Mesenchymal stem cell (in vitro differentiated cells and primary cell): ENCODE data around the gene RFX1.
"Not testable (repeated sequence)": the region's sequence is repeated elsewhere in the genome, so short reads cannot be mapped to it uniquely, and the experiment has no call there.

ENCODE experiments used
- DNase-seq: peaks from one replicate; pipeline ENCODE4 v3.0.0-alpha.2; 2013
- H2AFZ ChIP-seq: one replicate; pipeline ENCODE4 v1.6.1; 2013; ENCODE audit warnings: low read depth, mild to moderate bottlenecking, control low read depth, inconsistent platforms, low read length, moderate library complexity
- H2AK5ac ChIP-seq: 2 replicates; pipeline ENCODE4 v1.6.1; 2013; ENCODE audit warnings: low read length, moderate library complexity, mild to moderate bottlenecking, inconsistent platforms; ENCODE audit not compliant: severe bottlenecking
- H2BK120ac ChIP-seq: one replicate; pipeline ENCODE4 v1.6.1; 2013; ENCODE audit warnings: low read depth, mild to moderate bottlenecking, inconsistent platforms, low read length, moderate library complexity
- H2BK12ac ChIP-seq, 2 experiments: one replicate each; pipeline ENCODE4 v1.6.1; 2013; ENCODE audit warnings: inconsistent platforms in 2 of 2, low read length in 2 of 2, mild to moderate bottlenecking in 2 of 2, moderate library complexity in 2 of 2, control low read depth in 1 of 2
- H2BK15ac ChIP-seq: one replicate; pipeline ENCODE4 v1.6.1; 2013; ENCODE audit warnings: mild to moderate bottlenecking, low read depth, inconsistent platforms; ENCODE audit not compliant: poor library complexity, severe bottlenecking
- H2BK5ac ChIP-seq: 2 replicates; pipeline ENCODE4 v1.6.1; 2013; ENCODE audit warnings: low read depth, mild to moderate bottlenecking, low read length, control low read depth, inconsistent platforms; ENCODE audit not compliant: poor library complexity, severe bottlenecking
- H3K14ac ChIP-seq, 2 experiments: one replicate each; pipeline ENCODE4 v1.6.1; 2013; ENCODE audit warnings: inconsistent platforms in 2 of 2, low read length in 2 of 2, control low read depth in 1 of 2, mild to moderate bottlenecking in 1 of 2, moderate library complexity in 1 of 2
- H3K18ac ChIP-seq, 2 experiments: one replicate each; pipeline ENCODE4 v1.6.1; 2013; ENCODE audit warnings: inconsistent platforms in 2 of 2, low read length in 2 of 2, control low read depth in 1 of 2, low read depth in 1 of 2, mild to moderate bottlenecking in 1 of 2
- H3K23ac ChIP-seq, 2 experiments: one replicate each; pipeline ENCODE4 v1.6.1; 2013; ENCODE audit warnings: inconsistent platforms in 2 of 2, low read length in 2 of 2, mild to moderate bottlenecking in 2 of 2, moderate library complexity in 2 of 2, control low read depth in 1 of 2
- H3K27ac ChIP-seq: 2 replicates; pipeline ENCODE4 v1.5.1; 2013; ENCODE audit warnings: mild to moderate bottlenecking, moderate library complexity, low read length, control low read depth, inconsistent platforms; ENCODE audit not compliant: poor library complexity, severe bottlenecking
- H3K27me3 ChIP-seq, 2 experiments: 2 replicates each; pipeline versions ENCODE4 v1.6.1 to v1.7.0; 2013; ENCODE audit warnings: low read length in 2 of 2, mild to moderate bottlenecking in 2 of 2, moderate library complexity in 2 of 2, control low read depth in 1 of 2, inconsistent platforms in 1 of 2; ENCODE audit not compliant: control insufficient read depth in 1 of 2, insufficient read depth in 1 of 2
- H3K36me3 ChIP-seq, 2 experiments: 2 replicates each; pipeline versions ENCODE4 v1.6.1 to v1.7.0; 2013; ENCODE audit warnings: low read length in 2 of 2, control low read depth in 1 of 2, inconsistent platforms in 1 of 2, low read depth in 1 of 2, mild to moderate bottlenecking in 1 of 2; ENCODE audit not compliant: insufficient read depth in 2 of 2, control insufficient read depth in 1 of 2
- H3K4ac ChIP-seq, 2 experiments: one replicate each; pipeline ENCODE4 v1.6.1; 2013; ENCODE audit warnings: inconsistent platforms in 2 of 2, low read length in 2 of 2, mild to moderate bottlenecking in 2 of 2, moderate library complexity in 2 of 2, control low read depth in 1 of 2, low read depth in 1 of 2
- H3K4me1 ChIP-seq: 2 replicates; pipeline ENCODE4 v1.6.1; 2013; ENCODE audit warnings: low read depth, low read length, control low read depth; ENCODE audit not compliant: control insufficient read depth, insufficient read depth
- H3K4me2 ChIP-seq: 2 replicates; pipeline ENCODE4 v1.6.1; 2013; ENCODE audit warnings: low read length, mild to moderate bottlenecking, inconsistent platforms; ENCODE audit not compliant: poor library complexity, severe bottlenecking
- H3K4me3 ChIP-seq, 2 experiments: 2 replicates each; pipeline versions ENCODE4 v1.5.1 to v1.7.0; 2013; ENCODE audit warnings: low read length in 2 of 2, mild to moderate bottlenecking in 2 of 2, control low read depth in 1 of 2, low read depth in 1 of 2; ENCODE audit not compliant: insufficient read depth in 1 of 2
- H3K79me1 ChIP-seq: replicated peaks from 2 replicates; pipeline ENCODE4 v1.6.1; 2013; ENCODE audit warnings: mild to moderate bottlenecking, control low read depth, low read length, inconsistent platforms; ENCODE audit not compliant: poor library complexity, severe bottlenecking
- H3K9ac ChIP-seq: 2 replicates; pipeline ENCODE4 v1.7.0; 2013; ENCODE audit warnings: mild to moderate bottlenecking, low read length, moderate library complexity
- H3K9me3 ChIP-seq: 2 replicates; pipeline ENCODE4 v1.7.0; 2013; ENCODE audit warnings: mild to moderate bottlenecking, low read length; ENCODE audit not compliant: control insufficient read depth
- H4K8ac ChIP-seq: one replicate; pipeline ENCODE4 v1.6.1; 2013; ENCODE audit warnings: inconsistent platforms, mild to moderate bottlenecking, low read length, moderate library complexity
- H4K91ac ChIP-seq: one replicate; pipeline ENCODE4 v1.6.1; 2013; ENCODE audit warnings: mild to moderate bottlenecking, low read length, inconsistent platforms
- WGBS: methylation state at CpG from one replicate; pipeline ENCODE4 v1.1.7; 2013; ENCODE audit warnings: mixed read lengths; 5-methylcytosine and 5-hydroxymethylcytosine counted together

RFX1 gene

DNA sequence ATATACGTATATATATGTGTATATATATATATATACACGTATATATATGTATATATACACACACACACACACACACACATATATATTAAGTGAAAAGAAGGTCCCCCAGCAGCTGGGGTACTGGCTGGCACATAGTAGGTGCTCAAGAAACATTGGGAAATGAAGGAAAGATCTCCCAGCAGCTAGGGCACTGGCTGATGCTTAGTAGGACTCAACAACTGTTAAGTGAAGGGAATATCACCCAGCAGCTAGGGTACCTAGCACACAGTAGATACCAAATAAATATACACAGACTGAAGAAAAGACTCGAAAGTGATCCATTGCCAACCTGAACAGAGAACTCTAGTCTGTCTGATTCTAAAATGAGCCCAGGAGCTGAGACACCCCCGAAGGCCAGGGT, 80.1 kb downstream of the RFX1 start:
- no peak overlapping the region for H2BK15ac ChIP-seq
- no peak overlapping the region for H3K9ac ChIP-seq
- no peaks in the 10 kb centered on the region for H3K27me3 ChIP-seq
- H3K9me3 ChIP-seq = peaks cover 2% of the 10 kb centered on the region
- H2BK5ac ChIP-seq = no peak overlapping the region
- H3K23ac ChIP-seq = no peak overlapping the region
- no peak overlapping the region for H4K91ac ChIP-seq
- no peaks in the 10 kb centered on the region for H3K4me1 ChIP-seq
- no peak overlapping the region for H2AFZ ChIP-seq
- H2BK12ac ChIP-seq = no peak overlapping the region
- no peak overlapping the region for H3K4me2 ChIP-seq
- H3K4me3 ChIP-seq = no peak overlapping the region
- no peak overlapping the region for H4K8ac ChIP-seq
- H3K27ac ChIP-seq = no peak overlapping the region
- no peak for DNase-seq
- no peak overlapping the region for H2AK5ac ChIP-seq
- no peak overlapping the region for H3K18ac ChIP-seq
- WGBS = 82% methylated on average over 2 of the region's 4 CpGs
- no peak overlapping the region for H3K14ac ChIP-seq
- H2BK120ac ChIP-seq = no peak overlapping the region
- H3K79me1 ChIP-seq = no peaks in the 10 kb centered on the region
- H3K36me3 ChIP-seq = peaks cover 59 to 69% of the 10 kb centered on the region in 2 experiments
- H3K4ac ChIP-seq = no peak overlapping the region

GRCh38 chr19:13923194-13923987, 82.7 kb downstream of the RFX1 start:
- Histone ChIP-seq H3K18ac (no peak overlapping the region), H4K8ac (no peak overlapping the region), H4K91ac (no peak overlapping the region), H2BK12ac (no peak overlapping the region), H3K4me3 (no peak overlapping the region), H3K27me3 (no peaks in the 10 kb centered on the region), H3K9me3 (peaks cover 7% of the 10 kb centered on the region), H3K4me1 (no peaks in the 10 kb centered on the region), H3K23ac (no peak overlapping the region), H2AK5ac (no peak overlapping the region), H2AFZ (no peak overlapping the region), H2BK120ac (no peak overlapping the region), H2BK15ac (no peak overlapping the region), H3K9ac (no peak overlapping the region), H3K79me1 (no peaks in the 10 kb centered on the region), H3K4me2 (no peak overlapping the region), H3K36me3 (peaks cover 72 to 76% of the 10 kb centered on the region in 2 experiments), H3K14ac (no peak overlapping the region), H3K4ac (no peak overlapping the region), H2BK5ac (no peak overlapping the region), H3K27ac (no peak overlapping the region)
- WGBS = 96% methylated on average over 28 of the region's 28 CpGs
- DNase-seq = no peak

- H3K4me2 ChIP-seq, H2BK12ac ChIP-seq, H3K23ac ChIP-seq, H2BK5ac ChIP-seq, H3K14ac ChIP-seq, H3K27me3 ChIP-seq, H3K79me1 ChIP-seq, H2BK15ac ChIP-seq, H3K27ac ChIP-seq, H4K91ac ChIP-seq, H3K9ac ChIP-seq, H3K9me3 ChIP-seq, H2AK5ac ChIP-seq, H3K18ac ChIP-seq, H3K4ac ChIP-seq, DNase-seq, H3K4me3 ChIP-seq, H2AFZ ChIP-seq, H2BK120ac ChIP-seq, H3K4me1 ChIP-seq, H4K8ac ChIP-seq: not testable (repeated sequence)
- 98% methylated on average over 6 of the region's 6 CpGs for WGBS
- peaks cover 66 to 72% of the 10 kb centered on the region in 2 experiments for H3K36me3 ChIP-seq
These were observed 84.0 kb downstream of the RFX1 start for GRCh38 chr19:13922118-13922517.

DNA sequence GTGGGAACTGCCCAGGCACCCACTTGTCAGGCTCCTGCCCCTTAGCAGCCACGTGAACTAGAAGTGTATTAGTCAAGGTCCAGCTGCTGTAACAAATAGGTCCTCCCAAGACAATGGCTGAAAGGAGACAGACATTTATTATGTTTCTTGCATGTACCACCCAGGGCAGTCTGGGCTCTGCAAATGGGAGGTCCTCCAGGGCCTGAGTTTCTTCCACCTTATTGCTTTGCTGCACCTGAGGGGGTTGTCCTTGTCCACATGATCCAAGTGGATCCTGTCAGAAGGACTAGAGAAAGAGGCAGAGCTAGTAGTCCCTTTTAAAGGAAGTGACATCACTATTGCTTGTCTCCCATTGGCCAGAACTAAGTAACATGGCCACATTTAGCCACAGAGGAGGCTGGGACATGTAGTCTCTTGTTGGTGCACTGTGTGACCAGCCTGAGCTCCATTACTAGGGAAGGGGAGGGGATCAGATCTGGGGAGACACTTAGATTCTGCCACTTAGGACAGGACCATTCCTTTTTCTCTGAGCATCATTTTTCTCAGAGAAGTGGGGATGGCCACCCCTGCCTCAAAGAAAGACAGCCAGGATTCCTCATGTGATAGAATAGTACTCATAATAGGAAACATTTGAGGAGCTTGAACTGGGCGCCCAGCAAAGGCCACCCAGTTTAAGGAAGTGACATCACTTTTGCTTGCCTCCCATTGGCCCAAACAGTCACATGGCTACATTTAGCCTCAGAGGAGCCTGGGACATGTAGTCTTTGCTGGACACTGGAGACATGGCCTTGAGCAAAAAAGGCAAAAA, 85.0 kb downstream of the RFX1 start:
- H3K79me1 ChIP-seq = no peaks in the 10 kb centered on the region
- 93% methylated on average over 2 of the region's 2 CpGs for WGBS
- peak; percentile 52 for DNase-seq
- no peak overlapping the region for H2BK120ac ChIP-seq
- no peak overlapping the region for H3K14ac ChIP-seq
- H3K27ac ChIP-seq = no peak overlapping the region
- H3K18ac ChIP-seq = no peak overlapping the region
- no peak overlapping the region for H2AFZ ChIP-seq
- no peak overlapping the region for H2AK5ac ChIP-seq
- no peak overlapping the region for H3K4ac ChIP-seq
- no peak overlapping the region for H3K23ac ChIP-seq
- H4K91ac ChIP-seq = no peak overlapping the region
- H2BK5ac ChIP-seq = no peak overlapping the region
- no peak overlapping the region for H3K4me2 ChIP-seq
- no peak overlapping the region for H2BK15ac ChIP-seq
- H3K36me3 ChIP-seq = peaks cover 64 to 65% of the 10 kb centered on the region in 2 experiments
- H3K9ac ChIP-seq = no peak overlapping the region
- no peak overlapping the region for H2BK12ac ChIP-seq
- H3K27me3 ChIP-seq = no peaks in the 10 kb centered on the region
- peaks cover 7% of the 10 kb centered on the region for H3K9me3 ChIP-seq
- H3K4me3 ChIP-seq = no peak overlapping the region
- no peaks in the 10 kb centered on the region for H3K4me1 ChIP-seq
- H4K8ac ChIP-seq = peak overlapping the region; percentile 2
